Gastroesophageal sphincter (tissue), 4 donors: ENCODE measurements around the gene HELZ. TPM values are rescaled to one million over a fixed set of nuclear protein-coding genes. Genes with fewer than 3 reads are reported as not detected.

ENCODE experiments used
- ATAC-seq: fragments of 150-250 bp; one replicate; pipeline ENCODE4 v1.9.1; 2016; ENCODE audit warnings: mild to moderate bottlenecking, moderate library complexity
- H3K27ac ChIP-seq, 4 donors: fragments of 200-600 bp; sonication (generic) in 3 of 4; 1 replicate in 3 of 4; 2 replicates in 1 of 4; pipeline ENCODE4 v1.5.1; 2016 to 2019
- H3K27me3 ChIP-seq: fragments of 200-600 bp; sonication (generic); one replicate; pipeline ENCODE4 v1.5.1; 2019
- H3K36me3 ChIP-seq, 2 donors: fragments of 200-600 bp; sonication (generic); one replicate each; pipeline ENCODE4 v1.5.1; 2019; ENCODE audit warnings: control low read depth in 1 of 2
- H3K4me1 ChIP-seq, 3 donors: fragments of 200-600 bp; sonication (generic); 1 replicate in 2 of 3; 2 replicates in 1 of 3; pipeline ENCODE4 v1.5.1; 2016 to 2019; ENCODE audit warnings: control low read depth in 2 of 3
- H3K4me3 ChIP-seq, 2 donors: fragments of 200-600 bp; sonication (generic); one replicate each; pipeline ENCODE4 v1.5.1; 2019; ENCODE audit warnings: mild to moderate bottlenecking in 1 of 2, moderate library complexity in 1 of 2
- H3K9me3 ChIP-seq, 3 donors: fragments of 200-600 bp; sonication (generic); one replicate each; pipeline ENCODE4 v1.5.1; 2017 to 2019; ENCODE audit warnings: control low read depth in 2 of 3
- CTCF ChIP-seq, 4 experiments: fragments of 200-600 bp in 2 of 4; fragments of 450-650 bp in 2 of 4; sonication (generic) in 1 of 4; IDR thresholded peaks; one replicate each; pipeline ENCODE4 v1.5.1; 2017 to 2019; ENCODE audit warnings: antibody characterized with exemption in 4 of 4, mild to moderate bottlenecking in 2 of 4, moderate library complexity in 2 of 4
- EP300 ChIP-seq: sonication (generic); formaldehyde crosslinking; IDR thresholded peaks from one replicate; pipeline ENCODE4 v1.6.1; 2017; ENCODE audit warnings: antibody characterized with exemption, mild to moderate bottlenecking
- POLR2A ChIP-seq, 2 donors: fragments of 450-650 bp; IDR thresholded peaks; one replicate each; pipeline ENCODE4 v1.6.1; 2017; ENCODE audit warnings: antibody characterized with exemption in 2 of 2, mild to moderate bottlenecking in 2 of 2, moderate library complexity in 1 of 2
- POLR2AphosphoS5 ChIP-seq: sonication (generic); formaldehyde crosslinking; IDR thresholded peaks from one replicate; pipeline ENCODE4 v1.6.1; 2017; ENCODE audit warnings: antibody characterized with exemption
- WGBS, 2 donors: methylation state at CpG; one replicate each; pipeline ENCODE4 v1.1.5; 2018; ENCODE audit warnings: low coverage in 1 of 2; 5-methylcytosine and 5-hydroxymethylcytosine counted together
- total RNA-seq, 4 donors: library from RNA; depleted of rRNA; stranded (reverse); fragments of >200 nt; gene quantifications; one replicate each; pipeline ENCODE4 v1.1.0, GENCODE V29; 2016

The HELZ gene
- total RNA-seq, 4 donors from 2014 or later = 43.7 to 70.2 (median 58.3) TPM

GRCh38 chr17:67050066-67050465, 194.9 kb downstream of the HELZ start:
- Histone ChIP-seq H3K36me3 (no peaks in the 10 kb centered on the region), H3K27ac (no peak overlapping the region), H3K4me3 (no peak overlapping the region), H3K9me3 (peaks cover 0 to 31% (median 2%) of the 10 kb centered on the region in 3 donors), H3K27me3 (no peaks in the 10 kb centered on the region), H3K4me1 (no peaks in the 10 kb centered on the region)
- WGBS, 2 donors = 100% methylated on average over 1 of the region's 1 CpG; no CpG with 5 or more reads in 1 of the 2 donors
- ATAC-seq = no peak
- no peak for TF ChIP-seq CTCF (IDR thresholded peaks at IDR 0.05)
- TF ChIP-seq POLR2A (IDR thresholded peaks at IDR 0.05) = no peak
- no peak for TF ChIP-seq EP300
- TF ChIP-seq POLR2AphosphoS5 = no peak

GRCh38 chr17:67049025-67049739, 195.8 kb downstream of the HELZ start:
- no peak for ATAC-seq
- 73 to 80% methylated on average over 4 to 5 of the region's 5 CpGs for WGBS, 2 donors
- Histone ChIP-seq H3K4me3 (no peak overlapping the region), H3K9me3 (peaks cover 0 to 31% (median 2%) of the 10 kb centered on the region in 3 donors), H3K4me1 (no peaks in the 10 kb centered on the region), H3K27ac (no peak overlapping the region), H3K27me3 (no peaks in the 10 kb centered on the region), H3K36me3 (no peaks in the 10 kb centered on the region)
- TF ChIP-seq EP300 (no peak), CTCF (IDR thresholded peaks at IDR 0.05) (no peak), POLR2AphosphoS5 (no peak), POLR2A (IDR thresholded peaks at IDR 0.05) (no peak)

GRCh38 chr17:67047382-67047781, 197.6 kb downstream of the HELZ start:
- no peaks in the 10 kb centered on the region for H3K36me3 ChIP-seq
- H3K4me3 ChIP-seq = no peak overlapping the region
- WGBS, 2 donors = 75% methylated on average over 1 of the region's 1 CpG; no CpG with 5 or more reads in 1 of the 2 donors
- H3K27ac ChIP-seq = no peak overlapping the region
- no peaks in the 10 kb centered on the region for H3K4me1 ChIP-seq
- no peak for ATAC-seq
- peaks cover 0 to 31% (median 2%) of the 10 kb centered on the region in 3 donors for H3K9me3 ChIP-seq
- TF ChIP-seq EP300 (no peak), POLR2AphosphoS5 (no peak)
- H3K27me3 ChIP-seq = no peaks in the 10 kb centered on the region

- no peak overlapping the region for H3K27ac ChIP-seq
- H3K4me1 ChIP-seq = no peaks in the 10 kb centered on the region
- ATAC-seq = no peak
- H3K36me3 ChIP-seq = no peaks in the 10 kb centered on the region
- TF ChIP-seq EP300 (no peak), POLR2AphosphoS5 (no peak), CTCF (IDR thresholded peaks at IDR 0.05) (no peak), POLR2A (IDR thresholded peaks at IDR 0.05) (no peak)
- no peak overlapping the region for H3K4me3 ChIP-seq
- no peaks in the 10 kb centered on the region for H3K27me3 ChIP-seq
- 71 to 77% methylated on average over 2 to 4 of the region's 4 CpGs for WGBS, 2 donors
- H3K9me3 ChIP-seq = peaks cover 0 to 31% (median 2%) of the 10 kb centered on the region in 3 donors
Observed at GRCh38 chr17:67046398-67046797, 198.6 kb downstream of the HELZ start.

DNA sequence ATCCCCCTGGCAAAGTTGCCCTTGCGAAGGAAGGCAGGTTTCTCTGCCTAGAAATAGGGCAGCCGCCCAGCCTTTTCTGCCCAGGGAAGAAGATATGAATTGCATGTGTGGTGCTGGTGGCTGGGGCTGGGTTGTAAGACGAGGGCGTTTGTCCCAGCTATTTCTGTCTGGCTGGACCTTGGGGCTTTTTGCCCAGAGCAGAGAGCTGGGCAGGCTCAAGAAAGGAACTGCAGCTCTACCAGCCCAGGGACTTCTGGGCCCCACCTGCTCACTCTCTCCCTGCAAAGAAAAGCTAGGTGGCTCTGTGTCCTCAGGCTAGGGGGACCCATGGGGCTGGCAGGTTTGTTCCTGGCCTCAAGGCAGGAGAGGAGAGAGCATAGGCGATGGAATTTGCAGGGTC, 200.1 kb downstream of the HELZ start:
- H3K36me3 ChIP-seq = no peaks in the 10 kb centered on the region
- WGBS, 2 donors = 100% methylated on average over 1 of the region's 5 CpGs; no CpG with 5 or more reads in 1 of the 2 donors
- no peak overlapping the region for H3K27ac ChIP-seq
- TF ChIP-seq EP300 = no peak
- no peak for TF ChIP-seq POLR2A (IDR thresholded peaks at IDR 0.05)
- no peak overlapping the region for H3K4me3 ChIP-seq
- H3K4me1 ChIP-seq = no peaks in the 10 kb centered on the region
- H3K27me3 ChIP-seq = peaks cover 6% of the 10 kb centered on the region
- H3K9me3 ChIP-seq = peaks cover 0 to 28% (median 2%) of the 10 kb centered on the region in 3 donors
- ATAC-seq = no peak
